PC-3 (cell line): ENCODE data around the gene SEPTIN8. TPM values are rescaled to one million over a fixed set of nuclear protein-coding genes. Genes with fewer than 3 reads are reported as not detected.
A peak's percentile ranks its signal among the peaks of the same experiment; 100 is the strongest.

Source experiments
- ATAC-seq: fragments of 200-7000 bp; cut with Tn5 transposase; 2 replicates; pipeline ENCODE4 v1.9.1; 2020; ENCODE audit warnings: mild to moderate bottlenecking, moderate library complexity
- Bru-seq: library from RNA; stranded (reverse); fragments of 400-500 nt; gene quantifications from one replicate; lab custom pipeline; 2021; lab: Mats Ljungman, UMichigan
- BruChase-seq, 2 experiments: library from RNA; stranded (reverse); fragments of 400-500 nt; gene quantifications; one replicate each; lab custom pipeline; 2021; lab: Mats Ljungman, UMichigan
- BruUV-seq: library from RNA; stranded (reverse); fragments of 400-500 nt; replicated peaks from 2 replicates; lab custom pipeline; 2021; lab: Mats Ljungman, UMichigan
- CTCF ChIA-PET: fragments of 300-600 bp; sonication (Branson Sonifier 250); formaldehyde crosslinking; loops from one replicate; lab custom pipeline; 2022; ENCODE audit warnings: antibody characterized with exemption; lab: Charles Lee
- POLR2A ChIA-PET: fragments of 300-600 bp; sonication (Branson Sonifier 250); formaldehyde crosslinking; loops from one replicate; lab custom pipeline; 2022; ENCODE audit warnings: antibody characterized with exemption; ENCODE audit not compliant: unreplicated experiment; lab: Charles Lee
- DNase-seq: peaks from one replicate; pipeline ENCODE4 v3.0.0-alpha.2; 2015
- H2AFZ ChIP-seq: fragments of 300-600 bp; sonication (generic); 2 replicates; pipeline ENCODE4 v1.6.0; 2016; ENCODE audit warnings: antibody characterized with exemption, low read length
- H3F3A ChIP-seq: fragments of 300-600 bp; sonication (generic); one replicate; pipeline ENCODE4 v1.6.0; 2017; ENCODE audit warnings: antibody characterized with exemption, low read length, control low read depth, mild to moderate bottlenecking; ENCODE audit not compliant: unreplicated experiment
- H3K27ac ChIP-seq: fragments of 300-600 bp; sonication (generic); 2 replicates; pipeline ENCODE4 v1.5.1; 2016; ENCODE audit warnings: mild to moderate bottlenecking, low read length
- H3K27me3 ChIP-seq: fragments of 300-600 bp; sonication (generic); 2 replicates; pipeline ENCODE4 v1.6.1; 2016; ENCODE audit warnings: low read length, mixed read lengths
- H3K36me3 ChIP-seq: fragments of 300-600 bp; sonication (generic); 2 replicates; pipeline ENCODE4 v1.6.1; 2016; ENCODE audit warnings: low read depth, mixed run types, low read length, mixed read lengths
- H3K4me1 ChIP-seq: fragments of 300-600 bp; sonication (generic); 2 replicates; pipeline ENCODE4 v1.5.1; 2016; ENCODE audit warnings: low read length; ENCODE audit not compliant: insufficient read depth
- H3K4me2 ChIP-seq: fragments of 300-600 bp; sonication (generic); 2 replicates; pipeline ENCODE4 v1.6.0; 2016; ENCODE audit warnings: low read length
- H3K4me3 ChIP-seq: fragments of 300-600 bp; sonication (generic); 2 replicates; pipeline ENCODE4 v1.5.1; 2016; ENCODE audit warnings: mild to moderate bottlenecking, low read length, mixed read lengths
- H3K79me2 ChIP-seq: fragments of 300-600 bp; sonication (generic); 2 replicates; pipeline ENCODE4 v1.6.1; 2017; ENCODE audit warnings: low read length, mixed read lengths
- H3K9ac ChIP-seq: fragments of 300-600 bp; sonication (generic); 2 replicates; pipeline ENCODE4 v1.6.0; 2016; ENCODE audit warnings: mild to moderate bottlenecking, low read length
- H3K9me2 ChIP-seq: fragments of 300-600 bp; sonication (generic); replicated peaks from 2 replicates; pipeline ENCODE4 v1.6.1; 2016; ENCODE audit warnings: mixed run types, low read length, mixed read lengths
- H3K9me3 ChIP-seq: fragments of 300-600 bp; sonication (generic); 2 replicates; pipeline ENCODE4 v1.6.1; 2016; ENCODE audit warnings: low read length, mixed read lengths
- H4K20me1 ChIP-seq: fragments of 300-600 bp; sonication (generic); 2 replicates; pipeline ENCODE4 v1.6.1; 2016; ENCODE audit warnings: low read length, mixed read lengths
- EZH2 ChIP-seq: fragments of 300-600 bp; sonication (generic); IDR thresholded peaks from one replicate; pipeline ENCODE4 v1.6.1; 2017; ENCODE audit warnings: antibody characterized with exemption, mild to moderate bottlenecking, low read length; ENCODE audit not compliant: unreplicated experiment
- EZH2phosphoT487 ChIP-seq: fragments of 300-600 bp; sonication (generic); IDR thresholded peaks from 2 replicates; pipeline ENCODE4 v1.6.1; 2018; ENCODE audit warnings: mild to moderate bottlenecking, antibody characterized with exemption, low read length, borderline replicate concordance
- intact Hi-C: fragments of 100-400 bp; cut with micrococcal nuclease; formaldehyde crosslinking; loops from 2 replicates; pipeline ENCODE4 v1.9.0; 2023
- long read RNA-seq: library from polyadenylated mRNA; unstranded; transcript quantifications from one replicate; pipeline ENCODE4 v2.0.0, GENCODE V29; 2021; ENCODE audit not compliant: unreplicated experiment
- total RNA-seq: library from RNA; depleted of rRNA; stranded (reverse); fragments of >200 nt; gene quantifications from 2 replicates; pipeline ENCODE4 v1.2.3, GENCODE V29; 2014; rRNA removed
- TF ChIP-seq, protein P1 (sequence below): fragments of 300-600 bp; sonication (generic); conservative IDR thresholded peaks from 2 replicates; pipeline ENCODE4 v1.5.1; 2017; ENCODE audit warnings: antibody characterized with exemption, low read depth, mild to moderate bottlenecking, low read length

SEPTIN8 gene, protein sequence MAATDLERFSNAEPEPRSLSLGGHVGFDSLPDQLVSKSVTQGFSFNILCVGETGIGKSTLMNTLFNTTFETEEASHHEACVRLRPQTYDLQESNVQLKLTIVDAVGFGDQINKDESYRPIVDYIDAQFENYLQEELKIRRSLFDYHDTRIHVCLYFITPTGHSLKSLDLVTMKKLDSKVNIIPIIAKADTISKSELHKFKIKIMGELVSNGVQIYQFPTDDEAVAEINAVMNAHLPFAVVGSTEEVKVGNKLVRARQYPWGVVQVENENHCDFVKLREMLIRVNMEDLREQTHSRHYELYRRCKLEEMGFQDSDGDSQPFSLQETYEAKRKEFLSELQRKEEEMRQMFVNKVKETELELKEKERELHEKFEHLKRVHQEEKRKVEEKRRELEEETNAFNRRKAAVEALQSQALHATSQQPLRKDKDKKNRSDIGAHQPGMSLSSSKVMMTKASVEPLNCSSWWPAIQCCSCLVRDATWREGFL
- total RNA-seq (21.9 and 29.4 TPM in 2 replicates), Bru-seq, nascent RNA (percentile 52 among the genes with signal in this experiment), BruChase-seq, experiment 1, labeled RNA remaining after a 6-hour chase (percentile 60 among the genes with signal in this experiment), BruChase-seq, experiment 2, labeled RNA remaining after a 2-hour chase (percentile 57 among the genes with signal in this experiment)
- long read RNA-seq, full-length matches to known transcripts: 16 of 39 reads
- long read RNA-seq, partial matches to known transcripts: 3 of 39 reads
- long read RNA-seq, other reads (novel, unspliced or antisense): 20 of 39 reads

DNA sequence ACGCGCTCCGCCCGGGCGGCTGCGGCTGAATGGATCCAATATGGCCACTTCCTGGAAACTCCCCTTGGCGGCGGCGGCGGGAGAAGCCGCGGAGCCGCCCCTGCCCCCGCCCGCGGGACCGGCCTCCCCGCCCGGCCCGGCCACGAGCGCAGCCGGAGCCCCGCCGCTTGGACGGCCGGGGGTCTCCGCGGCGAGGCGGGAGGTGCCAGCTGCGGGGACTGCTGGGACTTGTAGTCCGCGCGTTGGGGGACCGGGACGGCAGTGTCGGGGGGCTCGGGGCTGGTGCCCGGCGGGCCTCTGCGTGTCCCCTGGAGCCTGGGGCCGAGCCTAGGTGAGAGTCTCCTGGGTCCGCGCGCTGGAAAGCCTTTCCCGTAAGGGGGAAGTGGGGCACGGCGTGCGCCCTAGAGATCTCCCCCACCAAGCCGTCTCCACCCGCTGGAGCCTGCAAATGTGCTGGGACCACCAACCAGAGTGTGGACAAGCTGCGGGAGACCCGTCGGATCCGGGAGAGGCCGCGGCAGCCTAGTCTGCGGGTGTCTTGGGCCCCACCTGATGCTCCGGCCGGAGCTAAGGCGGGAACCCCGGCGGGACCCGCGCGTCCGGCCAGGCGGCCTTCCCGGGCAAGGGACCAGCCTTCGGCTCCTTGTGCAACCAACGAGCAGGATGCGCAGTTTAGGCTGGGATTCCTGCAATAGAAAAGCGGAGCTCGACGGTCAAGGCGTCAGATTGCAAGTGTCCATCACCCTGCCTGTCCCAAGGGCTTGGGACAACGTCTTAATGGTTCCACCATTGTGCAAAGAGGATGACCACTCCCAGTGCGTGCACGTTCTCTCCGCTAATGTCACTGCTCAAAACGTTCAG lies at the start of gene SEPTIN8:
TSS of gene SEPTIN8 (minus strand) at position 31 of the 861 bp plus-strand sequence. CDS start 102 bp downstream, outside the sequence.
- Histone ChIP-seq H3K36me3 (no peaks in the 10 kb centered on the region), H3K9ac (peak within 1 kb of the TSS; percentile 65), H3K27me3 (no peaks in the 10 kb centered on the region), H3K27ac (no peak within 1 kb of the TSS), H3K79me2 (peaks cover 31% of the 10 kb centered on the region), H3K4me3 (peak within 1 kb of the TSS; percentile 80), H4K20me1 (no peaks in the 10 kb centered on the region), H3F3A (no peaks in the 10 kb centered on the region), H3K4me2 (peak within 1 kb of the TSS; percentile 98), H3K9me2 (no peaks in the 10 kb centered on the region), H3K4me1 (peaks cover 21% of the 10 kb centered on the region), H3K9me3 (no peaks in the 10 kb centered on the region), H2AFZ (peak within 1 kb of the TSS; percentile 93)
- ATAC-seq (peak; percentile 56), DNase-seq (peak; percentile 42)
- BruUV-seq: no TSS peak
- TF ChIP-seq, protein P1, sequence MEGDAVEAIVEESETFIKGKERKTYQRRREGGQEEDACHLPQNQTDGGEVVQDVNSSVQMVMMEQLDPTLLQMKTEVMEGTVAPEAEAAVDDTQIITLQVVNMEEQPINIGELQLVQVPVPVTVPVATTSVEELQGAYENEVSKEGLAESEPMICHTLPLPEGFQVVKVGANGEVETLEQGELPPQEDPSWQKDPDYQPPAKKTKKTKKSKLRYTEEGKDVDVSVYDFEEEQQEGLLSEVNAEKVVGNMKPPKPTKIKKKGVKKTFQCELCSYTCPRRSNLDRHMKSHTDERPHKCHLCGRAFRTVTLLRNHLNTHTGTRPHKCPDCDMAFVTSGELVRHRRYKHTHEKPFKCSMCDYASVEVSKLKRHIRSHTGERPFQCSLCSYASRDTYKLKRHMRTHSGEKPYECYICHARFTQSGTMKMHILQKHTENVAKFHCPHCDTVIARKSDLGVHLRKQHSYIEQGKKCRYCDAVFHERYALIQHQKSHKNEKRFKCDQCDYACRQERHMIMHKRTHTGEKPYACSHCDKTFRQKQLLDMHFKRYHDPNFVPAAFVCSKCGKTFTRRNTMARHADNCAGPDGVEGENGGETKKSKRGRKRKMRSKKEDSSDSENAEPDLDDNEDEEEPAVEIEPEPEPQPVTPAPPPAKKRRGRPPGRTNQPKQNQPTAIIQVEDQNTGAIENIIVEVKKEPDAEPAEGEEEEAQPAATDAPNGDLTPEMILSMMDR: no peak
- TF ChIP-seq EZH2phosphoT487 (no peak), EZH2 (no peak)
- ChIA-PET POLR2A (interaction anchor here (0.7 kb wide), 1 partner anchor 646 kb away, joined by 4 read pairs; no protein-coding TSS in a partner anchor), CTCF (no interaction called here)
- intact Hi-C loops: loop anchor here (5.0 kb wide), 1 partner anchor 45 kb away; no protein-coding TSS in a partner anchor

DNA sequence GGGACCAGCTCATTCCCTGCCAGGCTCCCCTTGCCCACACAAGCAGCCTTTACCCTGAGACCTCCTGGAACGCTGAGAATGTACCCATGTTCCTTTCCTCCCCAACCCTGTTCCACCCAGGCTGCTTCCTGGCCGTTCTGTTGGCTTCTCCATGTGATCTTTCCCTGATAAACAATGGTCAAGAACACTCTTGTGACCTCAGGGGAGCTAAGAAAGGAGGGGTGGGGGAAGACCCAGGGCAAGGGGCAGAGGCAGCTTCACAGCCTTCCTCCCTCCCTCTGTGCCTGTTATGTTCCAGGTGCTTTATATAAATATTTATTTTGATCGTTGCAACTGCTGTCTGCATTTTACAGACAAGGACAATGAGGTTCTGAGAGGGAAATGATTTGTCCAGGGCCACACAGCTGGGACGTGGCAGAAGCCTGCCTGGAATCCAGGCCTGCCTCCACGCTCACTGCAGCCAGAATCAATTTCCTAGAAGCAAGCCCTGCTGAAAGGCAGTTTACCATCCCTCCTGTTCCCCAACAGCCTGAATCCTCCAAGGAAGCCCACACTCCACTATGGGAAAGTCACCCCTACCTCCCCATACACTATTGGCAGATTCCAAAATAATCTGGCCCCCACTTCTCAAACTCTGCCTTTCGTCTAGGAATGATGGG lies 49.5 kb upstream of the SEPTIN8 start:
- Histone ChIP-seq H4K20me1 (no peaks in the 10 kb centered on the region), H3K36me3 (no peaks in the 10 kb centered on the region), H2AFZ (no peak overlapping the region), H3K27me3 (no peaks in the 10 kb centered on the region), H3K9me3 (no peaks in the 10 kb centered on the region), H3K27ac (no peak overlapping the region), H3K4me2 (no peak overlapping the region), H3K9ac (no peak overlapping the region), H3K79me2 (peaks cover 17% of the 10 kb centered on the region; the same call in 1 of the 2 replicates), H3F3A (no peaks in the 10 kb centered on the region), H3K4me1 (peaks cover 5% of the 10 kb centered on the region), H3K4me3 (no peak overlapping the region), H3K9me2 (no peaks in the 10 kb centered on the region)
- ChIA-PET POLR2A (no interaction called here), CTCF (no interaction called here)
- intact Hi-C loops: no loop called here
- no peak for ATAC-seq
- TF ChIP-seq, protein P1: no peak
- TF ChIP-seq EZH2phosphoT487 (no peak), EZH2 (no peak)
- DNase-seq: no peak
- BruUV-seq: no TSS peak
